Measurements from ENCODE around the gene PCDH8.

Gene PCDH8, protein sequence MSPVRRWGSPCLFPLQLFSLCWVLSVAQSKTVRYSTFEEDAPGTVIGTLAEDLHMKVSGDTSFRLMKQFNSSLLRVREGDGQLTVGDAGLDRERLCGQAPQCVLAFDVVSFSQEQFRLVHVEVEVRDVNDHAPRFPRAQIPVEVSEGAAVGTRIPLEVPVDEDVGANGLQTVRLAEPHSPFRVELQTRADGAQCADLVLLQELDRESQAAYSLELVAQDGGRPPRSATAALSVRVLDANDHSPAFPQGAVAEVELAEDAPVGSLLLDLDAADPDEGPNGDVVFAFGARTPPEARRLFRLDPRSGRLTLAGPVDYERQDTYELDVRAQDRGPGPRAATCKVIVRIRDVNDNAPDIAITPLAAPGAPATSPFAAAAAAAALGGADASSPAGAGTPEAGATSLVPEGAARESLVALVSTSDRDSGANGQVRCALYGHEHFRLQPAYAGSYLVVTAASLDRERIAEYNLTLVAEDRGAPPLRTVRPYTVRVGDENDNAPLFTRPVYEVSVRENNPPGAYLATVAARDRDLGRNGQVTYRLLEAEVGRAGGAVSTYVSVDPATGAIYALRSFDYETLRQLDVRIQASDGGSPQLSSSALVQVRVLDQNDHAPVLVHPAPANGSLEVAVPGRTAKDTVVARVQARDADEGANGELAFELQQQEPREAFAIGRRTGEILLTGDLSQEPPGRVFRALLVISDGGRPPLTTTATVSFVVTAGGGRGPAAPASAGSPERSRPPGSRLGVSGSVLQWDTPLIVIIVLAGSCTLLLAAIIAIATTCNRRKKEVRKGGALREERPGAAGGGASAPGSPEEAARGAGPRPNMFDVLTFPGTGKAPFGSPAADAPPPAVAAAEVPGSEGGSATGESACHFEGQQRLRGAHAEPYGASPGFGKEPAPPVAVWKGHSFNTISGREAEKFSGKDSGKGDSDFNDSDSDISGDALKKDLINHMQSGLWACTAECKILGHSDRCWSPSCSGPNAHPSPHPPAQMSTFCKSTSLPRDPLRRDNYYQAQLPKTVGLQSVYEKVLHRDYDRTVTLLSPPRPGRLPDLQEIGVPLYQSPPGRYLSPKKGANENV

GRCh38 chr13:52848455-52849195, at the start of gene PCDH8:
Gene PCDH8, minus strand, starts transcription at chr13:52848640. Its CDS starts 204 bp downstream, at chr13:52848436.
- DNase-seq = no peak

- no peak for DNase-seq
These were observed 48.6 kb upstream of the PCDH8 start for GRCh38 chr13:52896827-52897659.

- no peak for DNase-seq
These were observed 46.0 kb upstream of the PCDH8 start for GRCh38 chr13:52894413-52894812.

GRCh38 chr13:52892925-52893324, 44.5 kb upstream of the PCDH8 start:
- no peak for DNase-seq

DNA sequence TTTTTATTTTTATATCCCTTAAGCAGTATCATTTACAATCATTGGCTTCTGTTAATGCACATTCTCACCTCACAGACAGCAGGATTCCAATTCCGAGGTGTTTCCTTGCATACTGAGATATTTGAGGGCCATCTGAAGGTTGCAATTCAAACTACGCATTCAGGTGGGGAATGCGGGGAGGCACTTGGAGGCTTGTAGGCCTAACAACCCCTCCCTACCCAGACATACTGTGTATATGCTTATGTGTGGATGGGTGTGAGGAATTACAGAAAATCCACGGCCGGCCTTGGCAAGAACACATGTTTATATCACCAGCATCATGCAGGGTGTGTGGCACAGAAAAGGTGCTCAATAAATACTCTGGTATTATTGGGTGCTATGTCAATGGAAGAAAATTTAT, 43.3 kb upstream of the PCDH8 start:
- DNase-seq = no peak

- no peak for DNase-seq
These were observed 38.7 kb upstream of the PCDH8 start for GRCh38 chr13:52887165-52887564.

GRCh38 chr13:52885141-52885540, 36.7 kb upstream of the PCDH8 start:
- no peak for DNase-seq

GRCh38 chr13:52884429-52885010, 36.1 kb upstream of the PCDH8 start:
- no peak for DNase-seq

- no peak for DNase-seq
These were observed 34.3 kb upstream of the PCDH8 start for GRCh38 chr13:52882785-52883184.

- no peak for DNase-seq
These were observed 31.7 kb upstream of the PCDH8 start for GRCh38 chr13:52879950-52880741.

GRCh38 chr13:52878831-52879230, 30.4 kb upstream of the PCDH8 start:
- no peak for DNase-seq

DNA sequence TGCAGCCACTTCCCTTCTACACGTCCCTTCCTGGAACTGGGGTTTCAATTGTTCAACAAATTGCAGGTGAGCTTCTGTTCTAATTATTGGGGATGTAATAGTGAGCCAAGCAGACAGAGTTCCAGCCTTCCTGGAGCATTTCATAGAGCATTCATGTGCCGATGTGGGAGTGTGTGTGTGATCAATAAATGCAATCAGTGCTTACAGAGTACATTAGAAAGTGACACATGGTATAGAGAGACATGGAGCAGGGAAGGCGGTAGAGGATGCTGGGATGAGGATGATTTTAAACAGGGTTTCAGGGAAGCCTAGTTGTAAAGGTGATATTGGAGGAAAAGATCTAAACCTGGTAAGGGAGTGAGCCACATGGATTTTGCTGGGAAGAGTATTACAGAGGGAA, 21.7 kb upstream of the PCDH8 start:
- no peak for DNase-seq

DNA sequence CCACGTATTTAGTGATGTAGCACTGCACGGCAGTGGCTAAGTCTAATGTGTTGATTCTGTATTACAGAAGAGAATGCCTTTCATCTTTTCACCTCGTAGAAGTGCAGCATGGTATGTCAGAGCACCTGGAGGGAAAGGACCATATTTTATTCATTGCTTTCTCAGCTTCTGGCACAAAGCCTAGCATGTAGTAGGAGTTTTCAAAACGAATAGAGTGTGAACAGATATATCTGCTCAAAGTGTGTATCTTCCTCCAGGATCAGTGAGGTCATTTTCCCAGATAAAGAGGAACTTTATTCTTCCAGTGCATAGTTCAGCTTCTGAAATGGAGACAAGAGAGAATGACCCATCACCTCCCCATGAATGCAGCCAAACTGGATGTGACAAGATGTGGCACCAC, 21.2 kb upstream of the PCDH8 start:
- no peak for DNase-seq

- DNase-seq = no peak
These were observed 20.6 kb upstream of the PCDH8 start for GRCh38 chr13:52869050-52869449.

DNA sequence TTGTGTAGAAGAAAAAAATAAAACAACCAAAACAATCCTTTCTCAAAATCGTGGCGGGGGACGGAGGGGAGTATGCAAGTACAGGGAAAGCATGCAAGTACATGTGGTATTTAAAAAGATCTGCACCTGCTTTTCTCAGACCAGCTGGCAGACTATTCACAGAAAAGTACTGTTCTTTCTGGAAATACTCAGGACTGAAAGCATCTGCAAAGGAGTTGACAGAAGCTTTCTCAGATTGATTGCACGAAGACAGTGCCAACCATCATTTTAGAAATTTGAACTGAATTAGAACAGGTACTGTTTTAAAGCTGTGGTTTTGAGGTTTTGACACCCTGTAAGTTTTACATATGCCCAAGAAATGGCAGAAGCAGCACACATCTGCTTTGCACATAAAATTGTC, 19.8 kb upstream of the PCDH8 start:
- DNase-seq = no peak

GRCh38 chr13:52864941-52865340, 16.5 kb upstream of the PCDH8 start:
- no peak for DNase-seq

GRCh38 chr13:52862358-52863206, 14.1 kb upstream of the PCDH8 start:
- DNase-seq = peak; percentile 24

- peak; percentile 64 for DNase-seq
These were observed 4.0 kb upstream of the PCDH8 start for GRCh38 chr13:52852444-52852843.

DNA sequence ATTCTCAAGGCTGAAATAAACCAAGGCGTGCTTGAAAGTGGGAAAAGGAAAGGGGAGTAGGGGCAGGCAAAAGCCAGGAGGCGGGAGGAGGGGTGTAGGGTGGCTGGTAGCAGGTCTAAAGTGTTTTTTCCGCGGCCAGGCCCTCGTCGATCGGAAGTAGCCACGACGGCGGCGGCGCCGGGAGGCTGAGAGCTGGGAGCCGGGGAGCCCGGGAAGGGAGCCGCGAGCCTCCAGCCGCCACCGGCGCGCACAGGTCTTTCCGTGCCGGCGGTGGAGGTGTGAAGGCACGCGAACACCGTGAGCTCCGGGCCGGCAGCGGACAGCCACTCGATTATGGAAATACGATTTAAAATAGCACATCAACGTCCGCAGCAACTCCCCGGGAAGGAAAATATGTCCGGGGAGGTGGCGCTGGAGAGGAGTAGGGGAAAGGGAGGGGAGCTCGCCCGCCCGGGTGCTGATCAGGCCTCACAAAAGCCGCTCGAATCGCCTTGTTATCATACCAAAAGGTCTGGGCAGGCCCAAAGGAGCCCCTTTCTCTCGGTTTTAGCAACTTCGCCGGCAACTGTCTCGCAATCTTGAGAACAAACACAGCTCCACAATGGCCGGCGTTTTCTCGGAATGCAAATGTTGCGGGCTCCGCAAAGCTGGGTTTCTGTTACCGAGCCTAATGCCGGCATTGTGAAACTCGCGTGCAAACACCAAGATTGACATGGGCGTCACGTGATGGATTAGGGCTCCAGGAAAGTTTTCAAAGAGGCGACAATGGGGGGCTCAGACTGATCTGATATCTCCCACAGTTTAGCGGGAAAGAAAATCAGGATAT, 2.9 kb upstream of the PCDH8 start:
- peak; percentile 8 for DNase-seq
